Smooth muscle cell of the pulmonary artery (primary cell): Measurements from ENCODE around the gene RPUSD3. TPM values are rescaled to one million over a fixed set of nuclear protein-coding genes. Genes with fewer than 3 reads are reported as not detected.

Experiments used
- total RNA-seq: library from RNA; depleted of rRNA; stranded (reverse); fragments of >200 nt; gene quantifications from 2 replicates; pipeline ENCODE4 v1.2.3, GENCODE V29; 2014

Gene RPUSD3
- 17.5 and 22.3 TPM in 2 replicates for total RNA-seq

GRCh38 chr3:9843715-9844438 is at the start of gene RPUSD3:
Gene RPUSD3 (minus strand): TSS chr3:9844008. CDS start chr3:9843990, 18 bp downstream.

GRCh38 chr3:9890249-9891071 is 46.7 kb upstream of the RPUSD3 start, which contains the start of gene JAGN1:
Gene JAGN1 (plus strand): TSS chr3:9890610. CDS start chr3:9890723, 113 bp downstream.

DNA sequence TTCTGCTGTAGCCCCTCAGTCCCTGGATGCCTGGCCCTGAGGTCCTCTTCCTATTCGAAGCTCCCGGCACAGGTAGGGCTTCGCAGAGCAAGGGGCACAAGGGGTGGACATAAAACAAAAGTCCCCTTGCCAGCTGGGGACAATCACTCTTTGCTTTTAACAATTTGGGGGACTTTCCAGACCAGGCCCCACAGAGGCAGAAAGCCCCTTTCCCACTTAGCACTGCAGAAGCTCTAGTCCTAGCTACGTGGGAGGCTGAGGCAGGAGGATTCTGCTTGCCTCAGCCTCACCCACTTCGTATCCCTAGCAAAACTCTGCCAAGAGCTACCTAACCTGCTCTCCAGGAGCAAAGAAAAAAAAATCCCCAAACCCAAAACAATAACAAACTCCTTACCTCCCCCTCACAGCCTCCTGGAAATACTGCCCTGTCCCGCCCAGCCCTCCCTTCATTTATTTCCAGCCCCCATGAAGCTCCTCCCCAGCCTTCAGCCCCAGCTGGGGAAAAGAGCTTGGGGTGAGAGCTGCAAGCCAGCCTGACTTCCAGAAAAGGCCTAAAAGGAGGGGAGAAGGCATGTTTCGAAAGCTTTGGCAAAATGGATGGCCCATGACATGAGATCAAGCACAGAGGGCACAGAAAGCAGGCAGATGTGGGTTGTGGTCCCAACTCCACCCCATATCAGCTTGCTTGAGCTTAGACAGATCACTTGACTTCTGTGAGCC is 36.2 kb upstream of the RPUSD3 start, which contains the start of gene CIDEC:
TSS of gene CIDEC (minus strand) at position 424 of the 720 bp plus-strand sequence. CDS start 1,767 bp downstream, outside the sequence.

DNA sequence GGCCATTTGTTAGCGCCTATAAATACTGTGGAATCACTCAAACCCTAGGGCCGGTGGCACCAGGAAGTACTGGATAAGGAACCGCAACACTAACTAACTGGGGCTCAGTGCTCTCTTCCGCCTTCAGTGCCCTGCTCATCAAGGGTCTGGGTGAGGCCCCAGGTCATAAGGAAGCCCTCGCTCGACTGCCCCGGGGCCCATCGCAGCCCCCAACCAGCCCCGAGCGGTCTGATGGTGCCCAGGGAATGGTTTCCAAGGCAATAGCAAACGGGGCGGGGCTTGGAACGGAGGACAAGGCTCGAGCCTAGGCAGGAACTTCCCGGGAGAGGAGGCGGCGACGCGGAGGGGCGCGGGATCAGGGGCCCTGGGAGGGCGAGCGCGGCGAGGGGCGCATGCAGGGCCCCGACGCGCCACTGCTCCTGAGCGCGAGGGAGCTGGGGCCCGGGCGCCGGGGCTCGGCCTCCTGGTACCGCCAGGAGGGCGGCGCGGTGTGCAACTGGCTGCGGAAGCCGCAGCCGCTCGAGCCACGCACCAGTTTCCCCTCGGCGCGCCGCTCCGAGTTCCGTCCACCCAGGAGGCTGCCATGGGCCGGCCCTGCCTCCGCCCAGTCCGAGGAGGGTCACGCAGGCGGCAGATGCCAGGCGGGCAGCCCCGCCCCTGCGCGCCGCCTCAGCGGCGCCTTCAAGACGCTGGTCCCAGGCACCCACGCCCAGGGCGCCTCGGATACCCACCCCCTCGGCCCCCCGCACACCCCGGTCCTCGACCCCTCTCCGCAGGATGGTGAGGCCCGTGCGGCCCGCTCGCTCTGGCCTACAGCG is 34.0 kb downstream of the RPUSD3 start, which contains the start of gene TTLL3:
TSS of gene TTLL3 (plus strand) at position 648 of the 818 bp plus-strand sequence. CDS start 400 bp downstream, outside the sequence.

GRCh38 chr3:9792405-9793160 is 51.2 kb downstream of the RPUSD3 start, which contains the start of the genes ARPC4 and TADA3:
Gene ARPC4 (plus strand): TSS chr3:9793082. CDS start chr3:9793122, 40 bp downstream.
Gene TADA3 (minus strand): TSS chr3:9792473. CDS start chr3:9791466, 1,007 bp downstream.

Other genes starting within 250 kb of the RPUSD3 start
- gene MTMR14, start 194.5 kb downstream of the RPUSD3 start, total RNA-seq, result 23.7 and 25.7 TPM in 2 replicates
- not detected in 2 replicates for gene CPNE9, start 140.2 kb downstream of the RPUSD3 start, total RNA-seq
- 14.5 and 19.6 TPM in 2 replicates for gene BRPF1, start 112.3 kb downstream of the RPUSD3 start, total RNA-seq
- gene OGG1, start 94.1 kb downstream of the RPUSD3 start, total RNA-seq, result 16.4 and 19.8 TPM in 2 replicates
- 37.5 and 40.3 TPM in 2 replicates for gene CAMK1, start 74.1 kb downstream of the RPUSD3 start, total RNA-seq
- 63.9 and 89.1 TPM in 2 replicates for gene TADA3, start 51.5 kb downstream of the RPUSD3 start, total RNA-seq
- 147 and 160 TPM in 2 replicates for gene ARPC4, start 50.9 kb downstream of the RPUSD3 start, total RNA-seq
- 19.8 and 28.8 TPM in 2 replicates for gene TTLL3, start 33.7 kb downstream of the RPUSD3 start, total RNA-seq
- gene CIDEC, start 36.2 kb upstream of the RPUSD3 start, total RNA-seq, result not detected in 2 replicates
- 23.5 and 23.8 TPM in 2 replicates for gene JAGN1, start 46.6 kb upstream of the RPUSD3 start, total RNA-seq
- 0.89 and 2.1 TPM in 2 replicates for gene IL17RE, start 58.8 kb upstream of the RPUSD3 start, total RNA-seq
- gene IL17RC, start 73.1 kb upstream of the RPUSD3 start, total RNA-seq, result 22.2 and 32.3 TPM in 2 replicates
- 76.0 and 154 TPM in 2 replicates for gene CRELD1, start 89.8 kb upstream of the RPUSD3 start, total RNA-seq
- gene PRRT3, start 108.4 kb upstream of the RPUSD3 start, total RNA-seq, result 3.9 and 4.7 TPM in 2 replicates
- gene EMC3, start 142.8 kb upstream of the RPUSD3 start, total RNA-seq, result 61.7 and 97.5 TPM in 2 replicates
- gene FANCD2, start 182.4 kb upstream of the RPUSD3 start, total RNA-seq, result 3.1 and 7.4 TPM in 2 replicates